HG03457 (cell line): ENCODE data around the gene GIT2.
"Not testable (repeated sequence)": the region's sequence is repeated elsewhere in the genome, so short reads cannot be mapped to it uniquely, and the experiment has no call there.

Experiments
- ATAC-seq: cut with Tn5 transposase; IDR thresholded peaks from one replicate; pipeline ENCODE4 v1.9.1; 2021; ENCODE audit warnings: moderate number of reproducible peaks; ENCODE audit not compliant: unreplicated experiment

The GIT2 gene

DNA sequence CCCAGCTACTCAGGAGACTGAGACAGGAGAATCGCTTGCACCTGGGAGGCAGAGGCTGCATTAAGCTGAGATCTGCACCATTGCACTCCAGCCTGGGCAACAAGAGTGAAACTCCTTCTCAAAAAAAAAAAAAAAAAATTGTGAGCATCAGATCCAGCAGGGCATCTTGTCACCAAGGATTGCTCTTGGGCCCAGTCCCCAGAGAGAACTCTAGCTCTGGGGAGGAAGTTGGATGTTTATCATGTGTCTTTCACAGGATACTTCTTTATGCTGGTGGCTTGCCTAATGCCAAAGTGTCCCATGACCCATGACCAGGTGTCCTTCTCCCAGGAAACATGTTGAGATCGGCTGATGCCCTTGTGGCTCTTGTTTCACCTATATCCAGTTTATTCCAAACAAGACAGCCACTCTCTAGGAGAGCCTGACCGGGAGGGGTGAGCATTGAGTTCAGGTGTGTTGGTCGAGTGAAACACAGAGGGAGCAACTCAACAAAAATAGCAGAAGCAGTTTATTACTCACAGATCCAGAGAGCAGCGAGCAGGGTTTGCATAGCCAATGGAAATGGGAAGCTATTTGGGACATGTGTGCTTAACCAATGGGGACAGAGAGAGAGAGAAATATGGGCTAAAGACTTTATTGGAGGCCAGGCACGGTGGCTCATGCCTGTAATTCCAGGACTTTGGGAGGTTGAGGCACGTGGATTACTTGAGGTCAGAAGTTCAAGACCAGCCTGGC is 102.7 kb downstream of the GIT2 start:
- ATAC-seq: no peak

DNA sequence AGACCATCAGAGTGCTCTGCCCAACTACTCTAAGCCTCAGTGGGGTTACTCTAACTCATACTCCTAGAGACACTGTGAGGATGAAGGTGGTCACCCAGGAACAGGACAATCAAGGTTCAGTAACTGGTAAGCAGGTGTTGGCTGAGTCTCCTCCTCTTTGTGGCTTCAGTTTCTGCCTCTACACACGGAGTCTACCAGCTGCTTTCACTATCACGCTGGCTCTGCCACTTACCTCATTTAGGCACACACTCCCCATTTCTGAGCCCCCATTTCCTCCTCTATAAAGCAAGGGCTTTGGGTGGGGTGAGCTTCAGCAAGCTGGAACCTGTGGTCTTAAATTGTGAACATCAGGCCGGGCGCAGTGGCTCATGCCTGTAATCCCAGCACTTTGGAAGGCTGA is 103.4 kb downstream of the GIT2 start:
- peak; percentile 56 for ATAC-seq

DNA sequence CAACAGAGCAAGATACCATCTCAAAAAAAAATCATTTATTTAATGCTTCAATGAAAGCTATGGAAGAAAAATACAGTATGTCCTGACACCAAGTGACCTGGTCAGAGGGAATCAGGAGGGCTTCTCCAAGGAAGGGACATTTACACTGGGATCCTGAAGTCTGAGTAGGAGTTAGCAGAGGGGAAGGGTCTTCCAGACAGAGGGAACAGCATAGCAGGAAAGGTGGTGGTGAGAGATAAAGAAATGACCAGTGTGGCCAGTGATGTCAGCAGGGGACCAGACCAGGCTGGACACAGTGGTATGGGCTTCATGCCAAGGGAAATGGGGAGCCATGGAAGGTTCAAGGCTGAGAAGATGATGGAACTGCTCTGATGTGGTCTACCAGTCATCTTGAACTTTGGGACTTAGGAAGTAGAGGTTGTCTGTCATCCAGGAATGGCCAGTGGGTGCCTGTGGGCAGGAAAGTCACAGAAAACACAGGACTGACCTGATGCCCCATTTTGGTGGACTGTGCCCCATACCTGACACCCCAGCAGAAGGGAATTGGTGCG is 103.9 kb downstream of the GIT2 start:
- no peak for ATAC-seq

DNA sequence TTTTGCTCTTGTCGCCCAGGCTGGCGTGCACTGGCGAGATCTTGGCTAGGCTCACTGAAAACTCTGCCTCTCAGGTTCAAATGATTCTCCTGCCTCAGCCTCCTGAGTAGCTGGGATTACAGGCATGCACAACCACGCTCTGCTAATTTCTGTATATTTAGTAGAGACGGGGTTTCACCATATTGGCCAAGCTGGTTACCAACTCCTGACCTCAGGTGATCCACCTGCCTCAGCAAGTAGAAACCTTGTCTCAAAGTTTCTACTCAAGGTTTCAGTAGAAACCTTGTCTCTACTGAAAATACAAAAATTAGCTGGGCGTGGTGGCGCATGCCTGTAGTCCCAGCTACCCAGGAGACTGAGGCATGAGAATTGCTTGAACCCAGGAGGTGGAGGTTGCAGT is 104.4 kb downstream of the GIT2 start:
- ATAC-seq: not testable (repeated sequence)

GRCh38 chr12:109890620-109891170 is 105.5 kb downstream of the GIT2 start:
- ATAC-seq: no peak

DNA sequence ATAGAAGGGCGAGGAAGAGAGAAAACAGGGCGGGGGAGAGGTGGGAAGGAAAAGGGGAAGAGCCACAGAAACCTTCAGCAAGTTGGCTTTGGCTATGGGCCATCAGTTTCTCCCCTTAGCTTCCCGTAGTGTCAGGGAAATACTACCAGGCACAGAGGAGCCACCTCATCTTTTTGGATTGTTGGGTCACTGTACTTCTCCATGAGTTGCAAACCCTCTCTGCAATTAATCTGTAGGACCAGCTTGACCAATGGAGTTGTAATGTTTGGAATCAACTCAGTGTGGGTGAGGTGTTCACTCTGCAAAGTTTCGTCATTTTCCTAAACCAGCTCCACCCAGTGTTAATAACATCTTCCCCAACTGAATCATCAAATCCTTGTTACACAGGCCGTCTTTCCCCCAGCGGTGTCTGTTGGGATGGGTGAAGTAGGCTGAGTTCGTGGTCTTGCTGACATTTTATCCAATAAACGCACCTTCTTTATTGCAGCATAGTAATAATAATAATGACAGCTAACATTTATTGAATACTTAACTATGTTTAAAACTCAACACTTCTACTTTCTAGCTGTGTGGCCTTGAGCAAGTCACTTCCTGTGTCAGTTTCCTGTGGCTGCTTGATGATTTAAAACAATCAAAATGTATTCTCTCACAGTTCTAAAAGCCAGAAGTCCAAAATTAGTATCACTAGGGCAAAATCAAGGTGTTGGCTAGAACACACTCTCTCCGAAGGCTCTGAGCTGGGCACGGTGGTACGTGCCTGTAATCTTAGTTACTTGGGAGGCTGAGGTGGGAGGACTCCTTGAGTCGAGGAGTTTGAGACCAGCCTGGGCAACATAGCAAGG is 107.8 kb downstream of the GIT2 start:
- ATAC-seq: no peak

DNA sequence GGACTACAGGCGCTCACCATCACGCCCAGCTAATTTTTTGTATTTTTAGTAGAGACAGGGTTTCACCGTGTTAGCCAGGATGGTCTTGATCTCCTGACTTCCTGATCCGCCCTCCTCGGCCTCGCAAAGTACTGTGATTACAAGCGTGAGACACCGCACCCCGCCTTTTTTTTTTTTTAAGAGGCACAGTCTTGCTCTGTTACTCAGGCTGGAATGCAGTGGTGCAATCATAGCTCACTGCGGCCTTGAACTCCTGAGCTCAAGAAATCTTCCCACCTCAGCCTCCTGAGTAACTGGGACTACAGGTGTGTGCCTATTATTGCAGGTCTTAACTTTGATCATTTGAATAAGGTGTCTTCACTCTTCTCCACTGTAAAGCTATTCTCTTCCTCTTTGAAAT is 110.6 kb downstream of the GIT2 start:
- ATAC-seq: no peak

- no peak for ATAC-seq
Observed at GRCh38 chr12:109883461-109883860, 112.7 kb downstream of the GIT2 start.

DNA sequence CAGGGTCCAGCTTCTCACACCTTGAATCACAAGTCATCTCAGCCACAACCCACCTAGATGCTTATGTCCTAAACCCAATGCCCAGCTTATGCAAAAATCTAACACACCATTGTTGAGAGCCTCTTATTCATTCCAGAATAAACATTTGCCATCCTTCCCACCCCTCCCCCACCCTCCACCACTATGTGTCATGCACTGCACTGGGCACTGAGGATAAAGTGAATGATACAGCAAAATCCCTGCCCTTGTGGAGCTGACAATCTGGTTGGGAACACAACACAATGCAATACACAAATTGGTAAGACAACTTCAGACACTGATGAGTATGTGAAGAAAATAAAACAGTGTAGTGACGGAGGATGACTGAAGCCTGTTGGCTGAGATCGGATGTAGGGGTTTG is 114.4 kb downstream of the GIT2 start:
- no peak for ATAC-seq

GRCh38 chr12:109880938-109881337 is 115.2 kb downstream of the GIT2 start:
- ATAC-seq: no peak

DNA sequence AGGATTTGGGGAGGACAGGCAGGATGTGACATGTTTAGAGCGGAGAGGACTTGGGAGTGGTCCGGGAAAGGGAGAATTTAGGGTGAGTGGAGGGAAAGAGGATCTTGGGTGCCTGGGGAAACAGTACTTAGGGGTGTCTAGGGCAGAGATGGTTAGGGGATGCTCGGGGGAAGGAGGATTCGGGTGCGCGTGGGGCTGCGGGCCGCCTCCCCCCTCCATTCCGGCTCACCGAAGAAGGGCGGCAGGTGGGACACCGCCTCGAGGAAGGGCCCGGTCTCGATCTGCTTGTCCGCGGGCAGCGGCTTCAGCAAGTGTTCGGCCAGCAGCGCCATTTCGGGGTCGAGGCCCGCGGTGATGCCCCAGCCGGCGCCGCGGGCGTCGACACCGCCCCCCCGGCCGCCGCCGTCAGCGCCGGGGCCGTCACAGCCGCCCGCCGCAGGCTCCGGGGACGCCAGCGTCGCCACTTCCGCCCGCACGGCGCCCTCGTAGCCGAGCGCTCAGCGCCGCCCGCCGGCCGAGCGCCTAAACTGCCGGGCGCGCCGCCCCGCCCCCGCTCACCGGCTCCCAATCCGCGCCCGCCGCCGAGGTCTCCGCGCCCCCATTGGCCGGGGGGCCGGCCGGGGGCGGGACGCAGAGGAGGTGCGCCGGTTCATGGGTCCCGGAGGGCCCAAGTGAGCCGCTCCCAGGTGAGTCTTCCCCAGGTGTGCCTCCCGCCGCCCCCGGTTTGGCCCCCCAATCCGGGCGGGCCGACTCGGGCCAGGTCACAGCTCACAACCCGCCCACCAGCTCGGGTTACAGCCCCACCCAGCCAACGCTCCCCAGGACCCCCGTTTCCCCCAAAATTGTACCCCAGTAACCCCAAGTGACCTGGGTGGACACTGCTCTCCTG is 115.9 kb downstream of the GIT2 start, which contains the start of gene GLTP:
GLTP (minus strand) TSS at position 499 of the 889 bp plus-strand sequence; CDS start at position 332, 167 bp downstream.
- peak; percentile 87 for ATAC-seq
